ENCODE results near the gene ARMH4.

ARMH4 gene

DNA sequence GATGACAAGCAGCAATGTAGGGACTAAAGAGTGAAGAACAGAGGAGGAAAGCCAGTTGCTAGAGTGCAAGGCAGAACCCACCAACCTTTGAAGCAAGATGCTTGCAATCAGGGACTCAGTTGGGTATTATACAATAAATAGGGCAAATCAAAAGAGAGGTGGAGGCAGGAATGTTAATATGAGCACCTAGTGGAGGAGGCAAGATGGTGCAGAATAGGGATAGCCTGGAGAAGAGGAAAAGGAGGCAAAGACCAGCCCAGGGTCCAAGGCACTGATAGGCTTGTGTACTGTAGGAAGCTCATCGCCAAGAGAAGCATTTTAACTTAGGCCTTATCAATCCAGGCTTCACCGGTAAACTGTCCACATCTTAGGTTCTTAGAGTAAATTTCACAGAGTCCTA, 137.2 kb downstream of the ARMH4 start:
- no peak for DNase-seq

- DNase-seq, result no peak
Measured at GRCh38 chr14:58002618-58003017, 149.4 kb downstream of the ARMH4 start.

DNA sequence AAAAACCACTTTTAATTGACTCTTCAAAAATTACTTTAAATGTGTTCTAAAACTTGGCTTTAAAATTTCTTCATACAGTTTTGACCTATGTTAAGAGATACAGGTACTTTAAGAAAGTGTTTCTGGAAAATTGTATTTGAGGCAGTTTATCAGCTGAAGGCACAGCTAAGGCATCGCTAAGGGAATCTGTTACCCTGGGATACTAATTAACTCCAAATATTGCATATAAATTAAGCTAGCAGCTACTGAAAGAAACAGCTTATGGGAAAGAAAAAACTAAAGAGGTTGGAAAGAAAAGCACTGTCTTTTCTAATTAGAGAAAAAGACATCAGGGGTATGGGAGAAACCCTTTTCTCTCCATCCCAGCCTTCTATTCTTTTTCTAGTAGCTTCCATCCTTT, 152.0 kb downstream of the ARMH4 start:
- no peak for DNase-seq

DNA sequence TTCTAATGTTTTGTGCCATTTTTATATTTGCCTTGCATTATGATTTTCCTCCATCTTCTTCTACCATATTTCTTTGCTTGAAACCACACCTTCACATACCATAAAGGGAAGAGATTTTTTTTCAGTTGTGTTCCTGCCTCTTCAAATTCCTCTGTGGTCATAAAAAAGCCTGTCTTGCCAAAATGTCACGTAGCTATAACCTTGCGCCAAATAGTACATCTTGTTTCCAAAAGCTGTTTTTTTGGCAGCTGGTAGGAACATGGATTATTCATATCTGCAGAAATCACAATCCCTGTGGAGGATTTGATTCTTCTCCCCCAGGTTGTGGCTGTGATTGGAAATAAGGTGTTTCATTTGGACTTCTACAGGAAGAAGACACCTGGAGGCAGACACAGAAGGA, 152.5 kb downstream of the ARMH4 start:
- no peak for DNase-seq

GRCh38 chr14:57998766-57999165, 153.2 kb downstream of the ARMH4 start:
- no peak for DNase-seq

DNA sequence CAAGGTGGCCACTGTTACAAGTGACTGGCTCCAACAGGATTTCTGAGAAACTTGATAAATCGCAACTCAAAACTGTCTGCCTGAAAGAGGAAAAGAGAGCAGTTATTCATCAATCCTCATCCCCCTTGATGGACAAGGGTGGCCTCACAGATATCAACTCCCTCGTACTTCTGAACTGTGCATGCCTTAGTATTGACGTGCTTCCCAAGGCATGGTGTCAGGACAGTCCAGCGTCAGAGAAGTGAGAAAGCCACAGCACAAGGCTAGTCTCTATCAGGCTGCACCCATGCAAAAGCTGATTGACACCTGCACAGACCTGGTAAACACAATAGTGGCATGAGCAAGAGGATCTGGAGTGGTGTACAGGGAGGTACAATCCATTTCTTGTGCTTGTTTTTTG, 160.7 kb downstream of the ARMH4 start:
- DNase-seq, result no peak

GRCh38 chr14:57988445-57988844, 163.6 kb downstream of the ARMH4 start:
- DNase-seq, result no peak

GRCh38 chr14:57987596-57988300, 164.3 kb downstream of the ARMH4 start:
- no peak for DNase-seq

- DNase-seq, result no peak
Measured at GRCh38 chr14:57987051-57987450, 165.0 kb downstream of the ARMH4 start.

DNA sequence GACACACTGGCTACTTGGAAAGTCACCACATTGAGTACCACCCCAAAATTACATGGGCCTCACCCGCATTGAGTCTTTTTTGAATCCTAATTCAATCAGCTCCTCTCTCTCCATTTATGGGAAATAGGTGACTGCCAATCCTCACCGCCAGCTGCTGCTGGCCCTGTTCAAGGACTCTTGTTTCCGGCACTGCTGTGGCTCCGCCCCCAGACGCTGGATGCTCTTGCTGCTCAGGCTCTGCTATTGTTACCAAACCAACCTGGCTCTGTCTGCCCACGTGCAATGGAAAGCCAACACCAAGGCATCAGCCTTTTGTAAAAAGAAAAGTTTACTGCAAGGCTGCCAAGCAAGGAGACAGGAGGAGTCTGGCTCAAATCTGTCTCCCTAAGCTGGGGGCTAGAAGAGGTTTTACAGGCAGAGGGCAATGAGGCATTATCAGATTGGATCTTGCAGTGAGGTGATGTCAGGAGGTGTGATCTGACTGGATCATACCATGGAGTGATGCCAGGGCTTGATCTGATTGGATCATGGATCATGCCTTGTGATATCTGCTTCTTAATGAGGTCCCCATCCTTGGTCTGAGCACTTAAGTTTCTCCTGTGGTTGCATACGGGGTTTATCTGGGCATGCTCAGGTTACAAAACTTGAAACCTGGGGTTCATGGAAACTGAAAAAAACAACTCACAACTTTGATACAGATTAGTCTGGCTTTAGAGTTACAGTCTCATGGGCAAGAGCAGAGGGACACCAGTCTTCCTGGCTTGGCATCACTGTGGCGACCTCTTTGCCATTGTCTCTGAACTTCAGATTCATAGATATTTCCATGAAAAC, 169.0 kb downstream of the ARMH4 start:
- DNase-seq, result peak; percentile 75

- no peak for DNase-seq
Measured at GRCh38 chr14:57981817-57982560, 170.0 kb downstream of the ARMH4 start.

DNA sequence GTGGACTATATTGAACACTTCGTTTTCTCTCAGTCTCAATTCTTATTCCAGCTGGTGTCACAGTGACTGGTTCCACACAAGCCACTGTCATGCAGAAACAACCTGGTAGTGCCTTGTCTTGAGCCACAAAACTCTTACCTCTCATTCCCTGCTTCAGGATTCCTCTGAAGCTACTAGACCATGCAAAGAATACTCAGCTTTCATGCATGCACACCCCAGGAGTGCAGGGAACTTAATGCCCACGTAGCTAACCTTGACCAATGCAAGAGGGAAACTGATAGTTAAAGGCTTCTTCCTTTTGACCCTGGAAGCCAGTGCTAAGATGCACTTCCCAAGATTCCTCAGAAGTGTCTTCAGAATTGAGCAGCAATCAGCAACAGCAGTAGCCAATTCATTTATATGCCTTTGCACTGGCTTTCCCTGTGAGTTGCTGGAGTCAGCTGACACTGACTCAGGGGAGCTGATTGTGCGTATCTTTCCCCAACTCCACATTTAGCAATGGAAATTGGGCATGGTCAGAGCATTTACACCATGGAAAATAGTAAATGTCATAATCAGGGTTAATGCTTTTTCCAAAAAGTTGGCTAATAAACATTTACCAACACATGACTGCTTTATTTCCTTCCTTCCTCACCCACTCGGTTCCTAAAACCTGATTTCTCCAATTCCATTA, 172.5 kb downstream of the ARMH4 start:
- DNase-seq, result no peak

DNA sequence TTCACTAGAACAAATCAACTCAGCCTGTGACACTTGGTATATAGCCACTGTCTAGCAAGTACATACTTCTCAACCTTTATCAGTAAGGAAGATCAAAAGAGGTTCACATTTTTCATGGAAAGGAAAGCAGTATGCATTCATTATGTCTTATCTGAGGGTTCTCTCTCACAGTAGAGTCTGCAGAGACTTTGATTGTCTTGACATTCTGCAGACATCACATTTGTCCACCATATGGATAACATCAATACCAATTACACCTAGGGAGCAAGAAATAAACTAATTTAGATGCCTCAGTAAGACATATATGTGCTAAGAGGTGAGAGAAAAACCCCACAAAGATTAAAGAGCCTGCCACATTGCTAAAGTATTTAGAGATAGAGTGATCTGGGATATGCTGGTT, 175.3 kb downstream of the ARMH4 start:
- DNase-seq, result no peak

DNA sequence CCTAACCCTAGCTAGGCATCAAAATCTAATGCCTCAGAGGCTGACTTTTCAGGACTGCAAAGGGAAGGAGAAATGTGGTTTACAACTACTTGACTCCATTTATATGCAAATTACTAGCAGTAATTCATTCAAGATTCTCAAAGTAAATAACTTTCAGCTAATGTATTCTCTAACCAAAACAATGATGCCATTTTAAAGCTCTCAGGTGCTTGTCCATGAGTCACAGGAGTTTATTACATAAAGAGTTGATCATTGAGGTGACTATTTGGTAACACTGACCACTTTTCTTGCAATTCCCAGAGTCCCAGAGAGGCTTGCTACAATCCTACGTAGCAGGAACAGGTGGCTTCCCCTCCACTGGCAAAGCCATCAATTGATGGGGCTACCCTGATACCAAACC, 177.1 kb downstream of the ARMH4 start:
- DNase-seq, result no peak

GRCh38 chr14:57970594-57970993, 181.4 kb downstream of the ARMH4 start:
- no peak for DNase-seq

- no peak for DNase-seq
Measured at GRCh38 chr14:57970175-57970574, 181.8 kb downstream of the ARMH4 start.

DNA sequence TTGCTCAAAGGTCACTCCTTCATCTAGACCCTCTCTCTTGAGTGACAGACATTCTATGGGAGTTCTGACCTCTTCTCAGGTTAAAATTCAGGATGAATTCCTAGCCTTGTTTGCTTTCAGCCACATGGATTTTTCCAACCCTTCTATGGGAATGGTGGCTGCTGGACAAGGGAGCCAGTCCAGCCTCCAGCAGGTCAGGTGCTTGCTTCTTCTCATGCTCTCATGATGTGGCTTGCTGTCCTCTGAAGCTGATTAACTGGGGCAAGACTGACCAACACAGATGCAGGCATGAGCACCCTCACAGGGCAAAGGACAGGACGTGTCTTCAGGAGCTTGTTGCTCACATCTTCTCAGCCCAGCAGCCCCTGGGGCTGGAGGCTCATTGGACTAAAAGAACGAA, 188.9 kb downstream of the ARMH4 start:
- DNase-seq, result no peak

- no peak for DNase-seq
Measured at GRCh38 chr14:57962325-57963035, 189.5 kb downstream of the ARMH4 start.

- no peak for DNase-seq
Measured at GRCh38 chr14:57961786-57962060, 190.3 kb downstream of the ARMH4 start.

GRCh38 chr14:57960946-57961785, 190.8 kb downstream of the ARMH4 start:
- DNase-seq, result no peak

GRCh38 chr14:57957441-57957840, 194.6 kb downstream of the ARMH4 start:
- DNase-seq, result no peak

All from NCI-H2029 treated with DMSO at 0.1 percent for 48 hours (cell line).